Measurements from ENCODE around the gene PER2. TPM values are rescaled to one million over a fixed set of nuclear protein-coding genes. Genes with fewer than 3 reads are reported as not detected.

Gene PER2
- total and polyA plus RNA-seq, 2 donors from 2014 or later: 1.8 to 28.4 TPM

DNA sequence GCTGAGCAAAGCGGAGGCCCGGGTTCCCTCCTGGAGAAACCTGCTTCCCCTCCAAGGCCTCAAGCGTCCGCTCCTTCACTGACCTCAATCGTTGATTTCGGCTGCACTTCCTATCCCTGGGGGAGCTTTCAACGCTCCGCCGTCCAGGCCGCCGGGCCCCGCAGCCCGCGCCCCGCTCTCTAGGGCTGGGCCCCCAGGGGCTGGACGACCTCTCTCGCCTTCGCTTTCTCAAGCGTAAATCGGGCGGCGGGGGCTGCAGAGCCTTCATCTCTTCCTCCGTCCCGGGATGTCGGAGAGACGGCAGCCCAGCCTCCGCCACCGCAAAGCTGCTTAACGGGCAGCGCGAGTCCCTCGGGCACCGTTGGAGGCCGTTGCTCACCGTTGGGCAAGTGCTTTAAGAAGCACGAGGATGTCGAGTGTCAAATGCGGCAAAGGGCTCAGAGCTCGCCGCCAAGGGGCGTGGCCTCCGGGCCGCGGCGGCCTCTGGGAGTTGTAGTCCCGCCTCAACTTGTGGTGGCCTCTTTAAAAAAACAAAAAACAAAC, 57.1 kb downstream of the PER2 start:
- intact Hi-C loops (cut with DNase I): no loop called here
- H3K4me3 ChIP-seq (ENCODE audit: low read length in 3 of 3): peak overlapping the region; percentile 61 to 65 (median 62)
- H3K27me3 ChIP-seq (ENCODE audit: control insufficient read depth, insufficient read depth, low read length): no peaks in the 10 kb centered on the region
- TF ChIP-seq, protein P1, sequence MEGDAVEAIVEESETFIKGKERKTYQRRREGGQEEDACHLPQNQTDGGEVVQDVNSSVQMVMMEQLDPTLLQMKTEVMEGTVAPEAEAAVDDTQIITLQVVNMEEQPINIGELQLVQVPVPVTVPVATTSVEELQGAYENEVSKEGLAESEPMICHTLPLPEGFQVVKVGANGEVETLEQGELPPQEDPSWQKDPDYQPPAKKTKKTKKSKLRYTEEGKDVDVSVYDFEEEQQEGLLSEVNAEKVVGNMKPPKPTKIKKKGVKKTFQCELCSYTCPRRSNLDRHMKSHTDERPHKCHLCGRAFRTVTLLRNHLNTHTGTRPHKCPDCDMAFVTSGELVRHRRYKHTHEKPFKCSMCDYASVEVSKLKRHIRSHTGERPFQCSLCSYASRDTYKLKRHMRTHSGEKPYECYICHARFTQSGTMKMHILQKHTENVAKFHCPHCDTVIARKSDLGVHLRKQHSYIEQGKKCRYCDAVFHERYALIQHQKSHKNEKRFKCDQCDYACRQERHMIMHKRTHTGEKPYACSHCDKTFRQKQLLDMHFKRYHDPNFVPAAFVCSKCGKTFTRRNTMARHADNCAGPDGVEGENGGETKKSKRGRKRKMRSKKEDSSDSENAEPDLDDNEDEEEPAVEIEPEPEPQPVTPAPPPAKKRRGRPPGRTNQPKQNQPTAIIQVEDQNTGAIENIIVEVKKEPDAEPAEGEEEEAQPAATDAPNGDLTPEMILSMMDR (IDR thresholded peaks at IDR 0.05; ENCODE audit: borderline replicate concordance, extremely low read depth, insufficient read depth): peak; percentile 9
- peak; percentile 66 to 92 (median 81) for DNase-seq
- H3K9ac ChIP-seq (ENCODE audit: low read length in 3 of 3): peak overlapping the region in 1 of 3 donors; percentile 12
- H3K27ac ChIP-seq (ENCODE audit: low read depth in 2 of 2, low read length in 2 of 2): no peak overlapping the region
- H3K4me1 ChIP-seq (ENCODE audit: control insufficient read depth in 2 of 3, insufficient read depth in 2 of 3, low read depth in 1 of 3, low read length in 3 of 3): peaks cover 0 to 6% (median 2%) of the 10 kb centered on the region in 3 donors
- H3K36me3 ChIP-seq (ENCODE audit: control insufficient read depth in 2 of 3, insufficient read depth in 3 of 3, low read length in 3 of 3): no peaks in the 10 kb centered on the region
- no peaks in the 10 kb centered on the region for H3K9me3 ChIP-seq (ENCODE audit: control insufficient read depth in 2 of 3, insufficient read depth in 1 of 3, low read length in 3 of 3)
- FAIRE-seq: no peak

DNA sequence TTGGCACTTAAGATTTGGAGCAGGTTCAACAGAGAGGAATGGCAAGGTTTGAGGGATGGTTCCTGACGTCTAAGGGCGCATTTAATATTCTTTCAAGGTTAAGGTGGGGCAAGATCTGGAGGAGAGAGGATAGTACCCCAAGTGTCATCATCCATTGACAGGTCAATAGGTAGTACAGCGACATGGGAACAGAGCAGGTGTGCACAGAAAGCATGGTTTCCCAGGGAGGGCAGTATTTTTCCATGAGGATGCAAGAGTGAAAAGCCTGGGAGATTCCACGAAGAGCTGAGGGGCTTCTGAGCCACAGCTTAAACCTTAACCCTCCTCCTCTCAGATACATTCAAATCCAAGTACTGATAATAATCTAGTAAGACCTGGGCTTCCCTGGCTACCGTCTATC, 57.7 kb downstream of the PER2 start:
- TF ChIP-seq, protein P1 (IDR thresholded peaks at IDR 0.05; ENCODE audit: borderline replicate concordance, extremely low read depth, insufficient read depth): no peak
- no peak for FAIRE-seq
- peak overlapping the region in 2 of 3 donors; percentile 61 to 62 for H3K4me3 ChIP-seq (ENCODE audit: low read length in 3 of 3)
- no peak overlapping the region for H3K9ac ChIP-seq (ENCODE audit: low read length in 3 of 3)
- no peak for DNase-seq
- H3K27me3 ChIP-seq (ENCODE audit: control insufficient read depth, insufficient read depth, low read length): no peaks in the 10 kb centered on the region
- H3K9me3 ChIP-seq (ENCODE audit: control insufficient read depth in 2 of 3, insufficient read depth in 1 of 3, low read length in 3 of 3): no peaks in the 10 kb centered on the region
- intact Hi-C loops (cut with DNase I): no loop called here
- H3K4me1 ChIP-seq (ENCODE audit: control insufficient read depth in 2 of 3, insufficient read depth in 2 of 3, low read depth in 1 of 3, low read length in 3 of 3): peaks cover 0 to 6% (median 2%) of the 10 kb centered on the region in 3 donors
- no peaks in the 10 kb centered on the region for H3K36me3 ChIP-seq (ENCODE audit: control insufficient read depth in 2 of 3, insufficient read depth in 3 of 3, low read length in 3 of 3)
- H3K27ac ChIP-seq (ENCODE audit: low read depth in 2 of 2, low read length in 2 of 2): no peak overlapping the region

DNA sequence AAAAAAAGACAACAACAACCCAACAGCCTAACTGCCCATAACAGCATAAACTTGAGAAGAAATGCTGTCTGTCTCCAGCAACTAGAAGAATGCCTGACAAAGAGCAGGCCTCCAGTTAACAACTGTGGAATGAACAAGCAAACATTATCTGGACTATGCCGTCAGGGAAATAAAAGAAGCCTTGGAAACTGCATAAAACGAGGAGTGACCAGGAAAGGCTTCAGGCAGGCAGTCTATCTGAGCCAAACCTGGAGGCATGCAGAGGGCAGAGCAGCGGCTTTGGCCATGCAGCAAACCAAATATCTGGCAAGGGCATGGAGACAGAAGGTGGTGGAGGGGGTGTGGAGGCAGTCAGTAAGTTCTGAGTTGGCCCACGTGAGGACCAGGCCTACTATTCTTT, 59.7 kb downstream of the PER2 start:
- H3K4me3 ChIP-seq (ENCODE audit: low read length in 3 of 3): no peak overlapping the region
- TF ChIP-seq, protein P1 (IDR thresholded peaks at IDR 0.05; ENCODE audit: borderline replicate concordance, extremely low read depth, insufficient read depth): no peak
- intact Hi-C loops (cut with DNase I): no loop called here
- DNase-seq (no peak), FAIRE-seq (no peak)
- H3K27ac ChIP-seq (ENCODE audit: low read depth in 2 of 2, low read length in 2 of 2): no peak overlapping the region
- no peaks in the 10 kb centered on the region for H3K27me3 ChIP-seq (ENCODE audit: control insufficient read depth, insufficient read depth, low read length)
- no peaks in the 10 kb centered on the region for H3K9me3 ChIP-seq (ENCODE audit: control insufficient read depth in 2 of 3, insufficient read depth in 1 of 3, low read length in 3 of 3)
- no peaks in the 10 kb centered on the region for H3K36me3 ChIP-seq (ENCODE audit: control insufficient read depth in 2 of 3, insufficient read depth in 3 of 3, low read length in 3 of 3)
- peaks cover 0 to 6% (median 2%) of the 10 kb centered on the region in 3 donors for H3K4me1 ChIP-seq (ENCODE audit: control insufficient read depth in 2 of 3, insufficient read depth in 2 of 3, low read depth in 1 of 3, low read length in 3 of 3)
- no peak overlapping the region for H3K9ac ChIP-seq (ENCODE audit: low read length in 3 of 3)

DNA sequence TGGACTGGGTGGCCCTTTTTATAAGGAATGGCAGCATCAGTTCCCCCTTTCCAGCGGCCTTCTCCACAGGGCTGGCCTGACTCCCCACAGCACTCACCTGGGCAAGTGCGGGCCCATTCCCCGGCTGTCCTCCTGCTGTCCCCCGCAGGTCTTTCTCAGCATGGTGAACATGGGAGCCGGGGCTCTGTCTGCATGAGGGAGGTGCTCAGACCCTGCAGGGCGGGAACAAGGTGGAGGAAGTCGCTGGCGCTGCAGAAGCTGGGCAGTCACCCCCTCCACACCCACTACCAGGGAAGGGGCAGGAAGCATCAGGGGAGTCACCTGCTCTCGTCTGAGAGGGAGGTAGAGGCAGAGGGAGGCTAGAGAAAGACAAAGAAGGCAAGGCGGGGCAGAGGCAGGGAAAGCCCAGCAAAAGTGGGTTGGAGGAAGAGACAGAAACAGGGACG, 60.8 kb downstream of the PER2 start:
- Histone ChIP-seq H3K9me3 (ENCODE audit: control insufficient read depth in 2 of 3, insufficient read depth in 1 of 3, low read length in 3 of 3) (no peaks in the 10 kb centered on the region), H3K27ac (ENCODE audit: low read depth in 2 of 2, low read length in 2 of 2) (no peak overlapping the region), H3K27me3 (ENCODE audit: control insufficient read depth, insufficient read depth, low read length) (no peaks in the 10 kb centered on the region), H3K9ac (ENCODE audit: low read length in 3 of 3) (no peak overlapping the region), H3K4me1 (ENCODE audit: control insufficient read depth in 2 of 3, insufficient read depth in 2 of 3, low read depth in 1 of 3, low read length in 3 of 3) (peaks cover 0 to 6% (median 2%) of the 10 kb centered on the region in 3 donors), H3K36me3 (ENCODE audit: control insufficient read depth in 2 of 3, insufficient read depth in 3 of 3, low read length in 3 of 3) (no peaks in the 10 kb centered on the region), H3K4me3 (ENCODE audit: low read length in 3 of 3) (no peak overlapping the region)
- DNase-seq (peak in 1 of 5 donors; percentile 60), FAIRE-seq (no peak)
- TF ChIP-seq, protein P1 (IDR thresholded peaks at IDR 0.05; ENCODE audit: borderline replicate concordance, extremely low read depth, insufficient read depth): no peak
- intact Hi-C loops (cut with DNase I): no loop called here
